NOMO-1 (cell line): ENCODE measurements around the gene GJB3.
A peak's percentile ranks its signal among the peaks of the same experiment; 100 is the strongest.
"Not testable (repeated sequence)": the region's sequence is repeated elsewhere in the genome, so short reads cannot be mapped to it uniquely, and the experiment has no call there.

Source experiments
- DNase-seq, 2 experiments: peaks; one replicate each; lab custom pipeline; 2025; ENCODE audit not compliant: unreplicated experiment in 2 of 2; lab: John Stamatoyannopoulos, UW

The GJB3 gene

GRCh38 chr1:34781071-34781843 lies at the start of gene GJB3:
GJB3 (plus strand) TSS chr1:34781214; CDS start chr1:34784763, 3,549 bp downstream.
- no peak for DNase-seq

GRCh38 chr1:34732831-34733230 lies 48.2 kb upstream of the GJB3 start:
- not testable (repeated sequence) for DNase-seq

DNA sequence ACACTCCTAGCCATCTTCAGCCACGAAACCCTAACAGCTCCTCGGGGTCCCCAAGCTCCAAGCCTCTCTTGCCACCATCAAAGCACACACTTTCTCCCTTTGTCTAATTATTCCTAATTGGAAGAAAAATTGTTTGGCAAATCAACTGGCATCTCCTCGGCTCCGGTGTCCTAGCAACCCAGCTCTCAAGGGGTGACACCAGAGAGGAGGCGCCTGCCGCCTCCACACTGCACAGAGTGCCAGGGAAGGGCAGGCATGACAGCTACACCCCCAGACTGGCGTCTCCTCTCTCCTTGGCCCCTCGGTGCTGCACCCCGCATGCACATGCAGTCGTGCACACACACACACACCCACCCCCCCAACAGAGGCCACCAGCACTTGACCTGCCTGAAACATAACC lies 44.3 kb upstream of the GJB3 start:
- DNase-seq: no peak

DNA sequence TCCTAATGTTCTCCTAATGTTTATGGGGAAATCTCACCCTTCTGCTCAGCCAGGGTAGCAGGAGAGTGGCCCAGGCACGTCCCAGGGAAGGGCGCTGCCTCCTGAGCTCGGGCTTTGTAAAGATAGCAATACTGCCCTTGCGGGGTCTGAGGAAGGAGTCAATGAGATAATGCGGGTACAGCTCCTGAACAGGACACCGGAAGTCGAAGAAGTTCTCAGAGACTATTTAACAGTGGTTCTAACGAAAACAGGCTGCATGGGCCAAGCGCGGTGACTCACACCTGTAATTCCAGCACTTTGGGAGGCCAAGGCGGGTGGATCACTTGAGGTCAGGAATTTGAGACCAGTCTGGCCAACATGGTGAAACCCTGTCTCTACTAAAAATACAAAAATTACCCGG lies 43.8 kb upstream of the GJB3 start:
- DNase-seq: not testable (repeated sequence)

- no peak for DNase-seq
These were observed 41.4 kb upstream of the GJB3 start for GRCh38 chr1:34739613-34740012.

DNA sequence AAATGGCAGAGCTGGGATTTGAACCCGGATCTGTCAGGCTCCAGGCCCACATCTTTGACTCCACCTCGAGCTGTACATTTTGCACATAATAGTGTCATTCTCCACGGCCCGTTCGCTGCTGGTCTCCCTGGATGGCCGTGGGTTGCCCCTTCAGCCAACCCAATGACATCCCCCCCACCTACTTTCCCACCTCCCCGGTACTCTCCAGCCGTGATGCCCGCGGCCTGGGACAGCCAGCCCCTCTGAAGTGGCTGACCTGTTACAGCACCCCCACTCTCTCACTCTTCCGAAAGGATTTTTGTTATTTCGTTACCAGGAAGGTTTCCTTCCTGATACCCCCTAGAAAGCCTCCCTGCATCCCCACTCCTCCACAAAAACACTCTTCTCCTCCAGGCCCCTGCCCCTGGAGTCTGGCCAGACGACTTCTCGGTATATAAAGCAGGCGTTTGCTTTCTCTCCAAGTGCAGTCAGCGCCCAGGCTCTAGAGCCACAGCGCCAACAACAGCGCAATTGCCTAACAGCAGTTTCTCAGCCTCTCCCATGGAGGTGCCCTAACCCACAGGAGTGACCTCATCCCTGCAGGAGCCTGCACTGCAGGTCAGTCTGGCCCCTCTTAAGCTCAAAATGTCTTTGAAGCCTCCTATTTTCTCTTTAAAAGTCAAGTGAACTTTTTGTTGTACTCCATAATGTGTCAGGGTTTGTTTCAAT lies 40.7 kb upstream of the GJB3 start:
- DNase-seq: no peak

GRCh38 chr1:34742667-34743270 lies 38.2 kb upstream of the GJB3 start:
- DNase-seq: peak; percentile 36 to 72

GRCh38 chr1:34743775-34744174 lies 37.2 kb upstream of the GJB3 start:
- no peak for DNase-seq

DNA sequence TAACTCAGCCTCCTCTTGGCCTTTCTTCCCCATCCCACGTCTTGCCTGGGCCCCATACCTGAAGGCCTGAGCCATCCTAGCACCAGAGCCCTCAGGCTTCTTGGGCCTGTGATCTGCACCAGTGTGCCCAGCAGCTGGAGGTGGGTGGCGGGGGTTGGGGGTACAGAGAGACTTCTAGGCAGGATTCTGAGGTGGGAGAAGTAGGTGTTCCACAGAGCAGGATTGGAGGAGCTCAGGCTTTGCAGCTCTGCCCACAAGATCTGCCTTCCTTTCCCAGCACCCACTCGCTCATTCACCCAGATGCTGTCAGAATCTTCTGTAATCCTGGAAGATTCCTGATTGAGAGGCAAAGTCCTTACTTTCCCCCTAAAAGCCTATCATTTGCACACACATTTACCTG lies 36.2 kb upstream of the GJB3 start:
- DNase-seq: no peak

- DNase-seq: no peak
These were observed 35.3 kb upstream of the GJB3 start for GRCh38 chr1:34745666-34746065.

- DNase-seq: no peak
These were observed 34.9 kb upstream of the GJB3 start for GRCh38 chr1:34746101-34746500.

DNA sequence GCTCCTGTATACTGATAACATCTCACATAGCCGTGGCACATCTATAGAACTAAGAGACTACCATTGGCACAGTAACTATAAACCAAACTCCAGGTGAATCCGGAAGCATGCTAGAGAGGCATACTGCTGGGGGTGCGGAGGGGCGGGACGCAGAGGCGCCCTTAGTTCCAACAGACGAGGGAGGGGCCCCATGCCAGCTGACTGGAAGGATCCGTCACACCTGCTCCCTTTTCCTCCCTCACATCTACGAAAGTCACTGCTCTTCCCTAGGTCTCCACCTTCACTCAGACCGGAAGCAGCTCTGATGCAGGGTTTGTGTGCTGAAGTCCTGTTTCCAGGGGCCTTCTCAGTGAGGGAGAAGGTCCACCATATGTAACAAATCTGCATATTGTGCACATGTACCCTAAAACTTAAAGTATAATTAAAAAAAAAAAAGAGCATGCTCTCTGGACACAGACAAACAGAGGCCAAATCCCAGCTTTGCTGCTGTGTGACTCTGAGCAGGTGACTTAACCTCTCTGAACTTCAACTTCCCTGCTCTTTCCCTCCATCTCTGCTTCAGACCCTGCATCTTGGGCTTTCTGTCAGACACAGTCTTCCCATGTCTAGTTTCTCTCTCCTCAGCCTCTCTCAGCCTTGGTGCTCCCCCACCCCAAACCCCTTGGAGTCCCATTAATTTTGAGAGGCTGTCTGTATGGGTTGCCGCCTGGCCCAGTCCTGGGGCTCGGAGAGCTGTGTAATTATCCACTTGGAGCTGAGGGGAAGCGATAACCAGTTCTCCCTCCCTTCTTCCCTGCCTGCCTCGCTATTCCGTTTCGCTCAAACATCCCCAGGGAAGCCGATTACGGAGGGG lies 34.0 kb upstream of the GJB3 start:
- DNase-seq: no peak

DNA sequence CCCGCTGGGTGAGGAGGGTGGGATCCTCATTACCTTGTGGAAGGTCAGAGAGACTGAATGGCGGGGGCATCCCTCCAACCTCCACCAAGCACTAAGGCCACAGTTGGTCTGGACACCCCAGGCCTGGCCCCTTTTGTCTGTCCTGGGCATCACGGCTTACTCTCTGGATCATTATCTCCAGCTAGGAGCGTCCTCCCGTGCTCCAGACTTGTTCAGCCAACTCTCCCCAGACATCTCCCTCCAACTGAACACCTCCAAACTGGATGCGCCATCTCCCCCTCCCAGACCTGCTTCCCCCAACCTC lies 33.4 kb upstream of the GJB3 start:
- DNase-seq: no peak

DNA sequence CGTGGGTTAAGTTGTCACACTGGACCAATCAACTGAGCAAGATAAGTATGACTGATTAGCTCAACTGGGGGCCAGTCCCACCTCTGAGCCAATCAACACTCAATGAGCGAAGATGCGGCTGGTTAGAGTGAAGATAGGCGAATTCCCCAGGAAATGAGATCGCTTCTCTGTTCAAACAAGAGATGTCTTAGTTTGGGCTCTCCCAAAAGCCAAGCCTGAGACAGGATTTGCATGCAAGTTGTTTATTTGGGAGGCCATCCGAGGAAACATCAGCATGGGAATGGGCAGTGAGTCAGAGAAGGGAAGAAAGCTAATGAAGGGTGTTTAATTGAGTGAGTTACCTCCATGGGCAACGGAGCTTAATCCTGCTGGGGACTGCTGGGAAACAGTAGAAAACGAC lies 31.0 kb upstream of the GJB3 start:
- no peak for DNase-seq

DNA sequence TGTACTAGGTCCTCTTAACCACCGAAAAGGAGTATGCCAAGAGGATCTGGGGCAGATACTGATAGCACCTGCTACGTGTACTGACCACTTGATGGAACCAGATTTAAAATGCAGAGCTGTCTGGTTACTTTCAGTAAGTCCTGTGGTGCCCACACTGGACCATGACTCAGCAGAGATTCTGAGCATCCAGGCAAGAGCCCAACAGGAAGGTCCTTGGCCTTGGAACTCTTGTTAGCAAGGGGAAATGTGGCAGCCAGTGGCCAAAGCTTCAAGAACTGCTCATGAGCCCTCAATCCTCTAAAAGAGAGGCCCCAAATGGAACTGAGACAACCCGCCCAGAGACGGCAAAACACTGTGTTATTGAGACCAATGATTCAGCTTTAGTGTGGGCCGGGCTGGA lies 30.4 kb upstream of the GJB3 start:
- no peak for DNase-seq

GRCh38 chr1:34753163-34753562 lies 27.9 kb upstream of the GJB3 start:
- DNase-seq: no peak

- no peak for DNase-seq
These were observed 25.9 kb upstream of the GJB3 start, which contains the start of gene GJB5 for GRCh38 chr1:34754964-34755637. GJB5 (plus strand) TSS chr1:34755047; CDS start chr1:34757331, 2,284 bp downstream.

DNA sequence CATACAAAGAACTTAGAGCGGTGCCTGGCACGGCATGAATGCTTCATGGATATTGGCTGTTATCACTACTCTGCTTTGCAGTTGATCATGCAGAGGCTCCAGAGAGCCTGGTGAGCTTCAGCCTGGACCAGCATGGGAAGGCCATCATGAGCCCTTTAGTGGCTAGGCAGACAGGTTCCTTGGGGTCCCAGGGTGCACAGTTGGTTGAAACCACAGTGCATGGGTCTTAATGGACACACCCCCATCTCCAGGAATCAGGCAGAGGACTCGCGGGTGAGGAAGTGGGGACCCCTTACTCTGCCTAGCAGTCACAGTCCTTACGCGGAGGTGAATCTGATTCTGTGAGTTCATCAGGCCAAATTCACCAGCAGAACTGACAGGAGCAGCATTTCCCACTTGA lies 25.1 kb upstream of the GJB3 start:
- no peak for DNase-seq

DNA sequence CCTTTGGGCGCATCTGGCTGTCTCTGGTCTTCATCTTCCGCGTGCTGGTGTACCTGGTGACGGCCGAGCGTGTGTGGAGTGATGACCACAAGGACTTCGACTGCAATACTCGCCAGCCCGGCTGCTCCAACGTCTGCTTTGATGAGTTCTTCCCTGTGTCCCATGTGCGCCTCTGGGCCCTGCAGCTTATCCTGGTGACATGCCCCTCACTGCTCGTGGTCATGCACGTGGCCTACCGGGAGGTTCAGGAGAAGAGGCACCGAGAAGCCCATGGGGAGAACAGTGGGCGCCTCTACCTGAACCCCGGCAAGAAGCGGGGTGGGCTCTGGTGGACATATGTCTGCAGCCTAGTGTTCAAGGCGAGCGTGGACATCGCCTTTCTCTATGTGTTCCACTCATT lies 23.6 kb upstream of the GJB3 start:
- no peak for DNase-seq

- DNase-seq: no peak
These were observed 22.3 kb upstream of the GJB3 start for GRCh38 chr1:34758751-34759150.
